Endodermal cell (in vitro differentiated cells): Measurements from ENCODE around the gene VWC2. TPM values are rescaled to one million over a fixed set of nuclear protein-coding genes. Genes with fewer than 3 reads are reported as not detected.

Experiments
- DNase-seq: peaks from one replicate; pipeline ENCODE4 v3.0.0-alpha.2; 2017
- H3K27ac ChIP-seq: 2 replicates; pipeline ENCODE4 v1.5.1; 2013; ENCODE audit warnings: mild to moderate bottlenecking, low read depth, low read length, moderate library complexity
- H3K27me3 ChIP-seq: 2 replicates; pipeline ENCODE4 v1.6.1; 2013; ENCODE audit warnings: mild to moderate bottlenecking, low read length, moderate library complexity; ENCODE audit not compliant: insufficient read depth, control insufficient read depth, poor library complexity, severe bottlenecking
- H3K36me3 ChIP-seq: 2 replicates; pipeline ENCODE4 v1.7.0; 2013; ENCODE audit warnings: mild to moderate bottlenecking, low read length, moderate library complexity; ENCODE audit not compliant: control insufficient read depth, insufficient read depth
- H3K4me1 ChIP-seq: one replicate; pipeline ENCODE4 v1.7.0; 2013; ENCODE audit warnings: low read length; ENCODE audit not compliant: control insufficient read depth, insufficient read depth
- H3K4me3 ChIP-seq: 2 replicates; pipeline ENCODE4 v1.5.1; 2013; ENCODE audit warnings: mild to moderate bottlenecking, low read length, moderate library complexity
- H3K9ac ChIP-seq: 2 replicates; pipeline ENCODE4 v1.6.1; 2013; ENCODE audit warnings: mild to moderate bottlenecking, low read length, moderate library complexity; ENCODE audit not compliant: poor library complexity, severe bottlenecking; ENCODE audit errors: extremely low read depth
- H3K9me3 ChIP-seq: 2 replicates; pipeline ENCODE4 v1.6.1; 2013; ENCODE audit warnings: mild to moderate bottlenecking, low read length, moderate library complexity; ENCODE audit not compliant: control insufficient read depth
- H3K27ac Mint-ChIP-seq: 2 replicates; pipeline ENCODE4 v1.8.0; 2020; ENCODE audit warnings: mixed read lengths
- H3K27me3 Mint-ChIP-seq: 2 replicates; pipeline ENCODE4 v1.8.0; 2021; ENCODE audit warnings: mild to moderate bottlenecking, mixed read lengths; ENCODE audit not compliant: insufficient read depth
- H3K36me3 Mint-ChIP-seq: 2 replicates; pipeline ENCODE4 v1.8.0; 2020; ENCODE audit warnings: low read depth, mixed read lengths
- H3K4me1 Mint-ChIP-seq: 2 replicates; pipeline ENCODE4 v1.8.0; 2020; ENCODE audit warnings: mixed read lengths
- H3K4me3 Mint-ChIP-seq: 2 replicates; pipeline ENCODE4 v1.8.0; 2020; ENCODE audit warnings: mild to moderate bottlenecking, moderate library complexity, mixed read lengths
- H3K9me3 Mint-ChIP-seq: 2 replicates; pipeline ENCODE4 v1.8.0; 2020; ENCODE audit warnings: mild to moderate bottlenecking, mixed read lengths
- WGBS, 2 experiments: methylation state at CpG; one replicate each; pipeline versions ENCODE4 v1.1.5 to v1.1.7; 2013; ENCODE audit warnings: missing lambda C conversion rate in 2 of 2, mixed read lengths in 1 of 2; ENCODE audit not compliant: insufficient coverage in 1 of 2, insufficient read length in 1 of 2; 5-methylcytosine and 5-hydroxymethylcytosine counted together
- total RNA-seq, 2 donors: library from RNA; stranded (reverse); fragmentation: NEBNext Ultra II Directional in 1 of 2; extraction: Animal tissue kit (Norgen Biotek cat#: 25700) in 1 of 2; gene quantifications; 2 replicates in 1 of 2; 3 replicates in 1 of 2; pipeline ENCODE4 v1.2.1, GENCODE V29; 2021
- TF ChIP-seq, protein P1 (sequence below): fragments of 200-600 bp; sonication (generic); conservative IDR thresholded peaks from 2 replicates; pipeline ENCODE4 v1.5.0; 2021; ENCODE audit warnings: antibody characterized with exemption, mild to moderate bottlenecking

VWC2 gene
- total RNA-seq, 2 donors from 2014 or later: not detected

DNA sequence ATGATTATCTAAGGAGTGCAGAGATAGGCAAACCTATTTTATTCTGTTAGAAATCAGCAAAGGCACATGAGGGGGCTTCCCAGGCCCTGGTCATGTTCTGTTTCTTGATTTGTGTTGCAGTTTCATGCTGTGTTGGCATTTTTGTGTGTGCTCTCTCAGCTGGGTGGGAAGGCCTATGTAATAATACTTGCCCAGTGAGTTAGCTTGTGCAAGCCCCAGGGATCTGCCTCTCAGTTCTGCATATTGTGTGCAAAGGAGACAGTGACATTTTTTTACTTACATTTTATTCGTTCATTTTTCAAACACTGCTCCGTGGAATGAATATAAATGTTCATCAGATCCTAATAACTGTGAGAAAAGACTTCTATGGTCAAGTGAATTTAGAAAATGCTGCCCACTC lies 119.0 kb downstream of the VWC2 start:
- no peak overlapping the region for H3K4me3 Mint-ChIP-seq
- H3K27me3 ChIP-seq: no peaks in the 10 kb centered on the region
- no peak overlapping the region for H3K27ac Mint-ChIP-seq
- H3K9ac ChIP-seq: no peak overlapping the region
- no peak for DNase-seq
- H3K4me1 ChIP-seq: no peaks in the 10 kb centered on the region
- H3K9me3 Mint-ChIP-seq: no peaks in the 10 kb centered on the region
- no peaks in the 10 kb centered on the region for H3K36me3 Mint-ChIP-seq
- H3K9me3 ChIP-seq: no peaks in the 10 kb centered on the region
- H3K4me3 ChIP-seq: no peak overlapping the region
- 92% methylated on average over 2 of the region's 2 CpGs; no CpG with 5 or more reads in 1 of the 2 experiments for WGBS, 2 experiments
- no peaks in the 10 kb centered on the region for H3K27me3 Mint-ChIP-seq
- TF ChIP-seq, protein P1, sequence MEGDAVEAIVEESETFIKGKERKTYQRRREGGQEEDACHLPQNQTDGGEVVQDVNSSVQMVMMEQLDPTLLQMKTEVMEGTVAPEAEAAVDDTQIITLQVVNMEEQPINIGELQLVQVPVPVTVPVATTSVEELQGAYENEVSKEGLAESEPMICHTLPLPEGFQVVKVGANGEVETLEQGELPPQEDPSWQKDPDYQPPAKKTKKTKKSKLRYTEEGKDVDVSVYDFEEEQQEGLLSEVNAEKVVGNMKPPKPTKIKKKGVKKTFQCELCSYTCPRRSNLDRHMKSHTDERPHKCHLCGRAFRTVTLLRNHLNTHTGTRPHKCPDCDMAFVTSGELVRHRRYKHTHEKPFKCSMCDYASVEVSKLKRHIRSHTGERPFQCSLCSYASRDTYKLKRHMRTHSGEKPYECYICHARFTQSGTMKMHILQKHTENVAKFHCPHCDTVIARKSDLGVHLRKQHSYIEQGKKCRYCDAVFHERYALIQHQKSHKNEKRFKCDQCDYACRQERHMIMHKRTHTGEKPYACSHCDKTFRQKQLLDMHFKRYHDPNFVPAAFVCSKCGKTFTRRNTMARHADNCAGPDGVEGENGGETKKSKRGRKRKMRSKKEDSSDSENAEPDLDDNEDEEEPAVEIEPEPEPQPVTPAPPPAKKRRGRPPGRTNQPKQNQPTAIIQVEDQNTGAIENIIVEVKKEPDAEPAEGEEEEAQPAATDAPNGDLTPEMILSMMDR: no peak
- no peak overlapping the region for H3K27ac ChIP-seq
- no peaks in the 10 kb centered on the region for H3K36me3 ChIP-seq
- H3K4me1 Mint-ChIP-seq: peaks cover 8% of the 10 kb centered on the region

DNA sequence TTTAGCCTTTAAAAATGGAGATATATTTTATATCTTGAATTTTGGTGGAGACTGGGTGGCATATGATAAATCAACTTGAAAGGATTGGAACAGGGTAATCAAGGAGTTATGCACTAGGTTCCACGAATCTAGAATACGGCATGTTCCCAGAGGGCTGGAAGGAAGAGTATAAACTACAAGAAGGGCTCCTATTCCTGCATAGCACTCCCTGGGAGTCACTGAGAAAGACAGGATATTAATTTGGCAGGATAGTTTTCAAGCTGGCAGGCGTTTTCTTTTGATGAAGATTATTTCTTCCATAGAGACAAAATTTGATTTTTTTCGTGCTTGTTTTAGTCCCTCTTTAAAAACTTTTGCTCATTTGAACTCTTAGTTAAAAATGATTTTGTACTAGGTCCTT lies 119.7 kb downstream of the VWC2 start:
- peaks cover 8% of the 10 kb centered on the region for H3K4me1 Mint-ChIP-seq
- no peak overlapping the region for H3K27ac Mint-ChIP-seq
- Histone ChIP-seq H3K4me1 (no peaks in the 10 kb centered on the region), H3K36me3 (no peaks in the 10 kb centered on the region), H3K27ac (no peak overlapping the region), H3K4me3 (no peak overlapping the region), H3K9ac (no peak overlapping the region), H3K27me3 (no peaks in the 10 kb centered on the region), H3K9me3 (no peaks in the 10 kb centered on the region)
- DNase-seq: no peak
- no peaks in the 10 kb centered on the region for H3K27me3 Mint-ChIP-seq
- H3K9me3 Mint-ChIP-seq: no peaks in the 10 kb centered on the region
- TF ChIP-seq, protein P1: no peak
- no peak overlapping the region for H3K4me3 Mint-ChIP-seq
- H3K36me3 Mint-ChIP-seq: no peaks in the 10 kb centered on the region
- WGBS, 2 experiments: 79 to 89% methylated on average over 2 to 4 of the region's 4 CpGs

DNA sequence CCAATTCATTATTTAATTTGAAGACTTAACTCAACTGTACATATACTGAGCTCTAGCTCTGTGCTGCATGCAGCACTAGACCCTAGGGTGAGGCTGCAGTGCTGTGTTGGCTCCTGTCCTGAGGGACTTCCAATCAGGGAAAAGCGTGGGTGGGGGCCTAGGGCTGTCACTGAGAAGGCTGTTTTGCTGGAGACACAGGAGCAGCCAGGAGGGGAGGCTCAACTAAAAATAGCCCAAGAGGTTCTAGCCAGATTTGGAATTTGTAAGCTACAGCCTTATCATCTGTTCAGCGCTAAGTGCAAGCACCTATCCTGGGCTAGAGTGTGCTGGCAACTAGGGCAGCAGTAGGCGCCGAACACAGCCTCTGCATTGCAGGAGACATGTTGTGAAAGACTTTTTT lies 121.1 kb downstream of the VWC2 start:
- Histone ChIP-seq H3K27me3 (no peaks in the 10 kb centered on the region), H3K9ac (no peak overlapping the region), H3K36me3 (no peaks in the 10 kb centered on the region), H3K27ac (no peak overlapping the region), H3K4me3 (no peak overlapping the region), H3K9me3 (no peaks in the 10 kb centered on the region), H3K4me1 (no peaks in the 10 kb centered on the region)
- H3K4me3 Mint-ChIP-seq: no peak overlapping the region
- H3K27ac Mint-ChIP-seq: no peak overlapping the region
- peaks cover 8% of the 10 kb centered on the region for H3K4me1 Mint-ChIP-seq
- H3K9me3 Mint-ChIP-seq: no peaks in the 10 kb centered on the region
- TF ChIP-seq, protein P1: no peak
- DNase-seq: no peak
- H3K36me3 Mint-ChIP-seq: no peaks in the 10 kb centered on the region
- no peaks in the 10 kb centered on the region for H3K27me3 Mint-ChIP-seq
- 91 to 92% methylated on average over 2 to 4 of the region's 4 CpGs for WGBS, 2 experiments
